Chondrocyte (in vitro differentiated cells): ENCODE results near the gene C22orf31. TPM values are rescaled to one million over a fixed set of nuclear protein-coding genes. Genes with fewer than 3 reads are reported as not detected.

ENCODE experiments used
- DNase-seq: peaks from one replicate; pipeline ENCODE4 v3.0.0; 2021; ENCODE audit warnings: mixed read lengths, low spot score
- H3K27ac Mint-ChIP-seq: one replicate; pipeline ENCODE4 v1.8.0; 2021; ENCODE audit warnings: mild to moderate bottlenecking, moderate library complexity, mixed read lengths; ENCODE audit not compliant: unreplicated experiment
- H3K27me3 Mint-ChIP-seq: 2 replicates; pipeline ENCODE4 v1.8.0; 2021; ENCODE audit warnings: low read depth, mixed read lengths
- H3K36me3 Mint-ChIP-seq: 2 replicates; pipeline ENCODE4 v1.8.0; 2021; ENCODE audit warnings: low read depth, mixed read lengths
- H3K4me1 Mint-ChIP-seq: 2 replicates; pipeline ENCODE4 v1.8.0; 2021; ENCODE audit warnings: low read depth, mild to moderate bottlenecking, mixed read lengths
- H3K4me3 Mint-ChIP-seq: one replicate; pipeline ENCODE4 v1.8.0; 2021; ENCODE audit warnings: mild to moderate bottlenecking, moderate library complexity, mixed read lengths; ENCODE audit not compliant: unreplicated experiment
- H3K9me3 Mint-ChIP-seq: 2 replicates; pipeline ENCODE4 v1.8.0; 2021; ENCODE audit warnings: low read depth, mixed read lengths
- CTCF ChIP-seq: fragments of 200-600 bp; sonication (generic); IDR thresholded peaks from 2 replicates; pipeline ENCODE4 v1.5.0; 2021; ENCODE audit warnings: antibody characterized with exemption, mild to moderate bottlenecking, moderate library complexity
- total RNA-seq: library from RNA; stranded (reverse); gene quantifications from 3 replicates; pipeline ENCODE4 v1.2.1, GENCODE V29; 2021

C22orf31 gene
- total RNA-seq, 1 donor from 2014 or later = not detected

GRCh38 chr22:29009148-29009547, 52.5 kb downstream of the C22orf31 start:
- Mint-ChIP-seq H3K4me3 (peak overlapping the region; percentile 20), H3K27ac (peak overlapping the region; percentile 60), H3K27me3 (no peaks in the 10 kb centered on the region), H3K36me3 (no peaks in the 10 kb centered on the region), H3K4me1 (peaks cover 49% of the 10 kb centered on the region), H3K9me3 (no peaks in the 10 kb centered on the region)
- no peak for TF ChIP-seq CTCF
- DNase-seq = no peak

Other genes starting within 250 kb of the C22orf31 start
- 6.7 to 7.7 TPM (median 6.7 TPM) in 3 replicates for gene ZNRF3, start 178.3 kb downstream of the C22orf31 start, total RNA-seq
- gene KREMEN1, start 11.2 kb upstream of the C22orf31 start, total RNA-seq = 5.0 to 7.3 TPM (median 7.3 TPM) in 3 replicates
- 0.33 to 0.41 TPM in 2 of 3 replicates, not detected in the other for gene EMID1, start 144.1 kb upstream of the C22orf31 start, total RNA-seq
- 29.5 to 37.6 TPM (median 30.9 TPM) in 3 replicates for gene RHBDD3, start 206.2 kb upstream of the C22orf31 start, total RNA-seq
- 139 to 205 TPM (median 144 TPM) in 3 replicates for gene EWSR1, start 206.4 kb upstream of the C22orf31 start, total RNA-seq
- gene GAS2L1, start 244.8 kb upstream of the C22orf31 start, total RNA-seq = 34.5 to 35.6 TPM (median 34.8 TPM) in 3 replicates